NOMO-1 treated with DMSO at 0.1 percent for 48 hours (cell line): ENCODE data around the gene C16orf74.
A peak's percentile ranks its signal among the peaks of the same experiment; 100 is the strongest.

ENCODE experiments used
- DNase-seq: peaks from one replicate; lab custom pipeline; 2025; ENCODE audit not compliant: unreplicated experiment; lab: John Stamatoyannopoulos, UW

The C16orf74 gene

DNA sequence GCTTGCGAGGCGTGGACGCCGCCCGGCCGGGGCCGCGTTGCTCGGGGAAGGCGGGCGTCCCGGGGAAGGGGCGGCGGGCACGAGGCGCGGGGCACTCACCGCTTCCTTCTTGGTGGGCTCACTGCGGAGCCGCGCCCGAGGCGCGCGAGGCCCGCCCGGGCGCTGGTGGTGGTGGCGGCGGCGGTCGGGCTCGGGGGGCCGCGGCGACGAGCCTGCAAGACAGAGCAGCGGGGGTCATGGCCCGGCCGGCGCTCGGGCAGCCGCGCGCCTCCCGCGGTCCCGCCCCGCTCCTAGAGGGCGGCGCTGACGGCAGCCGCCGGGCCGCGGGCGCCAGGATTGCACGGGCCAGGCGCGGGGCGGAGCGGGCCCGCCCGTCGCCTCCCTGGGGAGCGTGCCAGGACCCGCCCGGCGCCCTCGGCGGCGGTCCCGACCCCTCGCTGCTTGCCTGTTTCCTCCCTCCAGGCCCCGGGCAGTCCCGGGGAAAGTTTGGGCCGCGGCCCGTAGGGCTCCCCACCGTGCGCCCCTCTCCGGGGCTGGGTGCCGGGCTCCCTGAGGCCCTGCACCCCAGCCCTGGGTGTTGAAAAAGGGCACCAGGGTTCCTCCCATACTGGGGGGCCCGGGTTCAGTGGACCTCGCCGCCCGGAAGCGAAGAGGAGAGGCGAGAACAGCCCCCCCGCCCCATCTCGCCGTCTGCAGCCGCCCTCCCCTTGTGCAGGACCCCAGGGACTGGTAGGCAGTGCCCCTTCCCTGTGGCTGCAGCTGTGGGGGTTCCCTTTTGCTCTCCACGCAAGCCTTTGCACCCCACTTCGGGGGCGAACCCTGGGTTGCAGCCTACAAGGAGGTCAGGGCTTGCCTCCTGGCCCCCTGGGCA is at the start of gene C16orf74:
C16orf74 (minus strand) TSS at position 270 of the 871 bp plus-strand sequence. CDS start 15,879 bp downstream, outside the sequence.
- DNase-seq = peak; percentile 38

DNA sequence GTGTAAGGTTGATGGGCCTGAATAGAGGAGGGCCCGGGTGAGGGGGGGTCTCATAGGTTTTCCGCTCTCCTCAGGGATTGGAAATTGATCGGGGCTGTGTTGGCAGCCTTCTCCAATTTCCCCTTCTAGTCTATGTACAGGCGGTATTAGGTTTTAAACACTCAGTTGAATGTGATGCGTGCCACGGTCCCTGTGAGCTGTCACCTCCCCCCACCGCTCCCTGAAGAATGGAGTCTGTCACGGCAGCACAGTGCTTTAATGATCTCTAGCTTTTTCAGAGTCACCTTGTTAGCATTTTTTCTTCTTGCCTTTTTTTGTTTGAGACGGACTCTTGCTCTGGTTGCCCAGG is 49.4 kb upstream of the C16orf74 start:
- peak; percentile 40 for DNase-seq

DNA sequence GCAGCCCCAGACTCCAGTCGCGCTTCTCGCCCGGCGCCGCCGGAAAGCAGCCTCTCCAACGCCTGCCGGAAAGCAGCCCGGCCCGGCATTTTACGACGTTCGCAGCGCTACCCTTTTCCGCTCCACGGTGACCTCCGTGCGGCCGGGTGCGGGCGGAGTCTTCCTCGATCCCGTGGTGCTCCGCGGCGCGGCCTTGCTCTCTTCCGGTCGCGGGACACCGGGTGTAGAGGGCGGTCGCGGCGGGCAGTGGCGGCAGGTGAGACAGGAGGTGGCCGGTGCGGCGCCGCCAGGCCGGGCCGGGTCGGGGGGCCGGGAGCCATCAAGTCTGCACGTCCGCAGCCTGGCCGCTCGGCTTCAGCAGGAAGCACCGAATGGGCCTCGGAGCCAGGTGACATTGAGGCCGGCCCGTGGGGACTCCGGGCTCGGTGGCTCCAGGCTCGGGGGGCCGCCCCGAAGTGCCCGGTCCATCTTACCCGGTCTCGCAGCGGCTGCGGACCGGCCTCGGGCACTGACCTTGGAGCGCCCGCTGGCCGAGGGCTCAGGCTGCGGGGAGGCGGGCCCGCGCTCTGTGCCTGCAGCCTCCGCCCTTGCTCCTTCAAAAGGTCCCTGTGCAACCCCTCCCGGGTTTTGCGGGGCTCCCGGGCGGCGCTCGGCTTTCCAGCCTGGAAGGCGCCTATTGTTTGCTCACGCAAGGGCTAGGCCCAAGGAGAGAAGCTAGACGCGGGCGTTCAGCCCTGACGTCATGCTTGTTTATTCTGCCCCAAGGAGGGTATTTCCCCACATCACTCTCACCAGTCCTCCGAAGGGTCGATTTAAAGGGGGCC is 48.8 kb upstream of the C16orf74 start, which contains the start of the genes COX4I1 and EMC8:
COX4I1 (plus strand) TSS at position 199 of the 824 bp plus-strand sequence. CDS start 1,511 bp downstream, outside the sequence.
EMC8 (minus strand) TSS at position 48 of the 824 bp plus-strand sequence. CDS start 249 bp downstream, outside the sequence.
- DNase-seq = peak; percentile 88

DNA sequence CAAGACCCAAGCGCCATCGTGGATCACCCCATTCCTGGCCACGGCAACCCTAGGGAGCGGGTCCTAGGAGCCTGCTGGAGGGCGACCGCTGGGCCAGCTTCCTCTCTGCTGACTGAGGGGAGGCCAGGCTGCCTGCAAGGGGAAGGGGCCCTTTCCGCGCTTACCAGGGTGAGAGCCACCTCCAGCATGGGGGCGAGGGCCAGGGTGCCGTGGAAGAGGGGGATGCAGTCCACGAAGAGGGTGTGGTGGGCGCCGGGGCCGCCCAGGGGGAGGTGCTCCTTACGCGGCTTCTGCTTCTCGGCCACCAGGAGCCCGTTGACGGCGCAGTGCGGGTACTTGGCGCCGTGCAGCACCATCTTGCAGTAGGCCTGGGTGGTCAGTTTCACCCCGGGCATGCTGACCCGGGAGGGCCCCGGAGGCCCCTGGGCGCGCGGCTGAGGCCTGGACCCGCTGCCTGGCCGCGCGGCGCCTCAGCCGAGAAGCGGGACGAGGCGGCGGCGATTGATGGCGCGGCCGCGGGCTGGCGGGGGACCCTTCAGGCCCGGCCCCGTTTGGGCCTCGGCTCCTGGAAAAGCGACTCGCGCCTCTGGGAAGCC is 48.1 kb upstream of the C16orf74 start:
- DNase-seq = peak; percentile 24

DNA sequence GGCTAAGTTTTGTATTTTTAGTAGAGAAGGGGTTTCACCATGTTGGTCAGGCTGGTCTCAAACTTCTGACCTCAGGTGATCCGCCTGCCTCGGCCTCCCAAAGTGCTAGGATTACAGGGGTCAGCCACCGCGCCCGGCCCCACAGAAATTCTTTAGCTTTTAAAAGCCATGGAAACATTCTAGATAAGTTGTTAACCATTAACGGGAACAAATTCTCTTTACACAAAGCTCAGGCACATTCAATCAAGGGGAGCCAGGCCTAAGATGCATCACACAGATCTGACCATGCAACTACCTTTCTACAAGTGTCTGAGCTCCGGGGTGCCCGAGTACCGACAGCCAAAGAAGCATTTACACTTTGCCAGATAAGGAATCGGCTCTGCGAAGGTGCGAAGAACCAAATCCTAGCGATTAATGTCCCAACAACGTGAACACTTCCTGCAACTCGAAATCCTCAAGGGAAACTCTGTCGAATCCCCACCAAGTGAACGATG is 47.4 kb upstream of the C16orf74 start:
- no peak for DNase-seq

DNA sequence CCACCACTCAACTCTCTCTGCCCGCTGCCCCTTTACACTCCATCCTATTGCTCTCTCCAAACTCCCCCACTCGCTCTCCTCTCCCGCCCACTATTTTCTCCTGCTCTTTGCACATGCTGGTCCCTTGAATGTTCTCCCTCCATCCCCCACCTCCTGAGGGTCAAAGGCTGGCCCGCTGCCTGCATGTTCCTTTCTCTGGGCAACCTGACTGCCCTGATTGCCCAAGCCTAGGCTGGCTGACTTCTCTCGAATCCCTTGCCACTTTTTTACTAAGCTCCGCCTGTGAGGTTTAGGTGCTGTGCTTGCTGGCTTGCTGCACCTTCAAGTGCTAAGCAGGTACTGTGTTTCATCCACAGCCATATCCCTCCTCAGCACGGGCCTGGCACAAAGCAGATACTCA is 45.7 kb upstream of the C16orf74 start:
- DNase-seq = no peak

DNA sequence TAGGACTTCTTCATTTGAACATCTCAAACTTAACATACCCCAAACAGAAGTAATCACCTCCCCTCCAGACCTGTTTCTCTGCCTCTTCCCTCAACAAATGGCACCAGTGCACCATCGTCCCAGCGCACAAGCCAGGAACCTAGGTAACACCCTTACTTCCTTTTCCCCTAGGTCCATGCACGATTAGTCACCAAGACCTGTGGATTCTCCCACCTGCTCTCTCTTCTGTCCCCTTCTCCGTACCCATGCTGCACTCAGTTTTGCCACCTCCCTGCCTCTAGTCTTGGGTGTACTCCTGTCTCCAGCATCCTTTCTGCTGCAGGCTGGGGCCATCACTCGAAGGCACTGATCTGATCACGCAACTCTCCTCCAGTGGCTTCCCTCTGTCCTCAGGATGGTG is 45.3 kb upstream of the C16orf74 start:
- no peak for DNase-seq

DNA sequence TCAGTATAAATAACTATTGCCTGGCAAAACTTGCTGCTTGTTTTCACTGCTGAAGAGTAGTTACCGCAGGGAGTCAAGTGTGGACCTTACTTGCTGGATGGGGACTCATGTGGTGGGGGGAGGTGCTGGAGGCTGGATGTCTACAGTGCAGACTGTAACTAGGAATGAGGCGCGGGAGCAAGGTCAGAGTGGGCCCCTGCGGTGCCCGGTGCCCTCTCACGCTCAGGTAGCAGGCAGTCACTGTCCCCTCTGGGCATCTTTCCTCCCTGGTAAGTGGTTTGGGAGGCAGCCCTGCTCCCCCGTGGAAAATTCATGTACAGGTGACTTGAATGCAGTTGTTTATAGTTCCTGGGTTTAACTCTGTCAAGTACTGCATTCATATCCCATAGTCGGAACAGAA is 43.8 kb upstream of the C16orf74 start:
- DNase-seq = no peak

DNA sequence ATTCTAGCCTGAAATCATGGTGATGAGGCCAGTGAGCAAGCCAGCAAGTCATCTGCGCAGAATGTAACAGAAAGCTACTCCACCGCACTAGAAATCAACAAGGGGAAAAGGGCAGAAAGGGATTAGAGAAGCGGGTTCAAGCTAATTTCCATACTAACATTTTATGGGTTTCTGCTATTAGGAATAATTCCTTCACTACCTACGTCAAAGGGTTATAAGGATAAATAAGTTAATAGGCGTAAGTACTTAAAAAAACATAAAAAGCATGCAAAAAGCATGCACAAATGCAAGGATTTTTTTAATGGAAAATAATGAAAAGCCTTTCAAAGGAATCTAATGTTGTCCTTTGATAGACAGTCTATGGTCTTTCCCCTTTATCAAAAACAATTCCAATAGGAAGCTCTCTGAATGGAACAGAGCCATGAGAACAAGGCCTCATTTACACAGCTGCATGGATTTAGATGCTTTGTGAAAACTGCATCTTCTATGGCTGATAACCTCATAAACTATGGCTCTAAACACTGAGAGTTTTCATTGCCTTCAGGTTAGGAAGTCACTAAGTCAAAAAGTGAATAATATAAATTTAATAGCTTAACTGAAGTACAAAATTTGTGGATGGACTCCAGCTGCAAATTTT is 42.9 kb upstream of the C16orf74 start:
- no peak for DNase-seq

DNA sequence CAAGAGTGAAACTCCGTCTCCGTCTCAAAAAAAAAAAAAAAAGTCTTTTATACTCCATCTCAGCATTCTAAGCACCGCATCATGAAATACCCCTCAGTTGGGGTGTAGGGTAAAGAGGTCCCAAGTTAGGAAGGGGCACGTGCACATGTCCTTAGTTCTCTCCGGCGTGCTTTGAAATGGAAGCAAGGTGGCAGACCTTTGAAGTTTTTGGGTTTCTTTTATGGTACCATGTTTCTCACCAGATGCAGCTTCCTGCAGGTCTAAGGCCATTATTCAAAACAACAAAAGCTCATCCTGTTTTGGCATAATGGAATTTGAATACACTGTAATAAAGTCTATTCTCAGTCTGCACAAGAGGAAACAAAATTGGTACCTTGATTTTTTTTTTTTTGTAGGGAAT is 38.9 kb upstream of the C16orf74 start:
- DNase-seq = no peak

DNA sequence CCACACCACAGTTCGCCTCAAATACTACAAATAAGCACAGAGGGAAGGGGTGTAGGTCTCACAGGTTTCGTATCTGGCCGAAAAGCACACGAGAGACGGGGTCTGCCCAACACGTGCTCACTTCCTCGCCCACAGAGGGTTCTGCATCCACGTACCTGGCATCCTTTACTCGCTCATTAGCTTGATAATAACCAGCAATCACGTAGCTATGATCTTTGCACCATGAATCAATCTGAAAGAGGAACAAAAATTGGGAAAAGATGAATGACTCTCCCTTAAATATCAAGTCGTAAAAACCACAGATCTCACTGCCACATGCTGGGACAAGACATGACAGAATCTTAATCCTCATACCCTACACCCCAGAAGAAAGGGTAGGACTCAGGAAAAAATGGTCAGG is 37.9 kb upstream of the C16orf74 start:
- DNase-seq = no peak

DNA sequence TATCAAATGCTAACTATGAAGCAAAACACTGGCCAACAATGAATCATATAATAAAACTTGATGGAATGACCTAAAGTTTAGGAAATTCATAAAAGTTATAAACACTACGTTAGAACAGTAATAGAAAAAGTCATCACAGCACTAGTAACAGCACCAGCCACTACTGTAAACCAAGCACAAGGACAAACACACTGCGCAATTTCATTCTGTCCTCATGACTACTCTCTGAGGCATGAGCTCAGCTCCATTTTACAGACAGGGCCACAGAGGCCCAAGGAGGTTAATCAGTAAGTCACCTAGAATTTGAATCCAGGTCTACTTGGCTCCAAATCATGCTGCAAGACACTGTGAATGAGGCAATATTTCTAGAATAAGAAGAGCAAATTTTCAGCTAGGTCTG is 35.0 kb upstream of the C16orf74 start:
- no peak for DNase-seq

DNA sequence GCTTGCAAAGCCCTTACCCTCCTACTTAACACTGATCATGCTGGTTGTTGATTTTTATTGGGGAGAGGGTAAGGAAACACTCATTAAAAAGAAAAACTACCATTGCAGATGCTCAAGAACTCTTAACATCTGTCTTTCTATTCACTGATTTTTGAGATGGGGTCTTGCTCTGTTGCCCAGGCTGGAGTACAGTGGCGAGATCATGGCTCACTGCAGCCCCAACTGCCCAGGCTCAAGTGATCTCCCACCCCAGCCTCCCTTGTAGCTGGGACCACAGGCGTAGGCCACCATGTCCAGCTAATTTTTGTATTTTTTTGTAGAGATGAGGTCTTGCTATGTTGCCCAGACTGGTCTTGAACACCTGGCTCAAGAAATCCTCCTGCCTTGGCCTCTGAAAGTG is 33.9 kb upstream of the C16orf74 start:
- DNase-seq = no peak

DNA sequence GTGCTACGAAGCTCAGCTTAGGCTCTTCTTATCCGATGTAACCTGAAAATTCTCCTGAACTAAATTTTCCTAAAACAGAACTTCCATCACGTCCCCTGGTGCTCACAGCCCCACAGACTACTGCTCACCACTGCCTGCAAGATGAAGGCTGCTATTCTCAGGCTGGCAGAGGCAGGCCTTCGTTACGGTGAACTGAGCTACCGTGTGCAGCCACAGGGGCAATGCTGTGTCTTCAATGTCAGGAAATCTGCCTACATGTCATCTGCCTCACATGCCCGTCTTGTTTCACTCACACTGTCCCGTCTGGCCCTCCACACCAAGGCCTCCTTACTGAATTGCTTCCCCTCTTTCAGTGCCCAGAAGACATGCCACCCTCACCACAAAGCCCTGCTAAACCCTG is 32.5 kb upstream of the C16orf74 start:
- no peak for DNase-seq

DNA sequence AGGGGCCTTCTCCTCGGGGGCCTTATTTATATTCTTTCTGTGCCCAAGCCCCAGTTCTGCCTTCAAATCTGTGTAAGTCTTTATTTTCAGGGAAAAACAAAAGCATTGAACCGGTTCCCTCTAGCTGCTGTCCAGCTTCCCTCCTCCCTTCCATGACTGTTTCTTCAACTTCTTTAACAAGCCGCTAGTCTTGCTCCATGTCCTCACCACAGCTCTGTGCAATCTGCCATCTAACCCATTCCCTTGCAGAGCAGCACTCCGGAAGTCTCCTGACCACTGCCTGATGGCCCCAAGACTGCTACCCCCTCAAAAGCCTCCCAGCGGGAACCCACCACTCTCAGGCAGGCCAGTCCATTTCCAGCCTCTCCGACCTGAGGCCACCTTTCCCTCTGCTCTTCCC is 31.6 kb upstream of the C16orf74 start:
- peak; percentile 30 for DNase-seq

DNA sequence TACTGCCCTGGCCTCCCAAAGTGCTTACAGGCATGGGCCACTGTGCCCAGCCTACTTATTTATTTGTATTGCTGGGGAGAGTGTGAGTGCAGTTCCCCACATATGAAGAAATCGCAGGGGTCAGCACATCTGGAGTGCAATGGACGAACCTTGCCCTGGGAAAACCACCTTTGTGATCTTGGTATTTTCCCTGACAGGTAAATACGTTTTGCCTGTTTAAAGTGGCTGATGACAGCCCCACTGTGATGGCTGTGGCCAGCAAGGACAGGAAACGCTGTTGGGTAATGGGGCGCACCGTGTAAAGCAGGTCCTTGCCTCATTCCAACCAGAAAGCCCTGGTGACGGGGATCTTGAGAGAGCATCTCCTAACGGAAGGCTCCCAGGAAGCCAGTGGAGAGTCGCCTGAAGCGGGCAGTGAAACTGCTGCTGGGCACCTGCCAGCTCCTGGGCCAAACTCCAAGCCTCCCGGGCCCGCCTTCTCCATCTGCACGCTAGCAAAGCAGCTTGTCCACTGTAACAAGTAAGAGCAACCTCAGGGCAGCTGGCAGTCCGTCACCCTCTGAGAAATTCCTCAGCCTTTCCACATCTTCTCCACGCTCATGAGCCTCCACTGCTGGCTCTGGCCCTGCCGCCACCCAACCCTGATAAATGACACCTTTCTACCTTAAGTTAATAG is 30.9 kb upstream of the C16orf74 start:
- DNase-seq = no peak

DNA sequence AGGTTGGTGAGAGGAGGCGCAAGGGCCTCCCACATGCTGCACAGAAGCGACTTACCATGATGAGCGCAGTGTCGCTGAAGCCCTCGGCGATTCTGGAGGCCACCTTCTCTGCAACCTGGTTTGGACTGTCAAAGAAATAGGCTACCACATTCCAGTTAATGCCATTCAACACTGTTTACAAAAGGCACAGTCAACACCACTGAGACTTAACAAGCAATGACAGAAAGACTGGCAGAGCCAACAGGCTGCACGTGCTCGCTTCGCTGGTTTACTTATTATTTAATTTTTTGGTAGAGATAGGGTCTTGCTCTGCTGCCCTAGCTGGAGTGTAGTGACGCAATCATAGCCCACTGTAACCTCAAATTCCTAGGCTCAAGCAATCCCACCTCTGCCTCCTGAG is 30.3 kb upstream of the C16orf74 start:
- no peak for DNase-seq

DNA sequence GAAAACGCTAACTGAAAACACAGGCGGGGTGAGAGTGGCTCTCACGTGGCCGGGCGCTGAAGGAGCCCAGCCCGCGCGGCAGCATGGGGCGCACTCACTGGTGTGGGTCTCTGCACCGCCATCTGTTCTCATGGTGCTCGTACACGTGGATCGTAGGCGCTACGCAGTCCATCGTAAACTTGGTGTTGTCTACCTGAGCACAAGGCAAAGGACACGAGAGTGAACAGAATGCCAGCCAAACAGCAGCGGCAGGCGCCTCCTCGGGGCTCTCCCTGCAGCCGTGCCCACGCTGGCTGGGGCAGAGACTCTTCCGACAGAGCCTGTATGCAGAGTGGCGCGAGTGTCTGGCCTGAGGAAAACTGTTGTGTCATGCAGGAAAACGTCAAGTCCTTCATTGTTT is 29.4 kb upstream of the C16orf74 start:
- no peak for DNase-seq

DNA sequence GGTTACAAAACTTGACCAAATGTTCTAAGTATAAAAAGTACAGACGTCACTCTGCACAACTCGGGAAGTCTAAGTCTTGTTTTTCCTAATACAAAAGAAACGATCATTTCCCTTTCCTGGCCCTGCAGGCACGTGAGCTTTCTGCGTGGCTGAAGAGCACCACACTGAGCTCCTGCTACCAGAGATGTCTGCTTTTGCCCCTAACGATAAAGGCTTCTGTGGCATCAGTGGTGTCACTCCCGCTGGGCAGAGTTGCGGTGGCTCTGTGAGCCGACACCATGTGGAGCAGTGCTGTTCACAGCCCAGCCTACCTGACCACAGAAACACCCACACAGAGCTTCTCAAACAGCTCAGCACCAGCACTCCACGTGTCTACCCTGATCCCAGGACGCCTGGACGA is 28.0 kb upstream of the C16orf74 start:
- no peak for DNase-seq

DNA sequence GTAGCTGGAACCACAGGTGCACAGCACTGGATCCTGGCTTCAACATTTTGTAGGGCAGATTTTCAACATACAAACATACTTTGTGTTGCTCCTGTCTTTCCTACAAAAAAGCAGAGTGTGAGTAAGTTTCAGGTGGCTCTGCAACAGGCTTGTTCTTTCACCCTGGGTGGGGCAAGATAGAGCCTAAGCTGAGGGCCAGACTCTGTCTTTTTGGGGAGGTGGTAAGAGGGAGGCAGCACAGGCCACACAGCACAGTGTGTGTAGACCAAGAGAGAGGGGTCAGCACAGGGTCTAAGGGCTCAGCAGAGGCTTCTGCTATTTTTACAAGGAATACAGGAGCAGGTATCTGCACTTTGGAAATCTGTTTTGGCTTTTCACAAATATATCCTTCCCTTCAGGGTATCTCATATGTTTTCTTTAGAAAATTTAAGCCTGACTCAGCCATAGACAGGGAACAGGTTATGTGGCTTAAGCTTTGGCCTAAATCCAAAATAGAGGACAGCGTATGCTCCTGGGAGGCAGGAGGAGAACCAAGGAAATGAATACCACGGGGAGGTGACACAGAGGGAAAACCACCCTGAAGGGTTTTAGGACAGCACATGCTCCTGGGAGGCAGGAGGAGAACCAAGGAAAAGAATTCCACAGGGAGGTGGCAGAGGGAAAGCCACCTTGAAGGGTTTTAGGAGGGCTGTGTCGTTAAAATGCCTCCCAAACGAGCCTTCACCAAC is 26.9 kb upstream of the C16orf74 start:
- DNase-seq = no peak
